AG09319 (cell line): Measurements from ENCODE around the gene ZNF274.
A peak's percentile ranks its signal among the peaks of the same experiment; 100 is the strongest.
"Not testable (repeated sequence)": the region's sequence is repeated elsewhere in the genome, so short reads cannot be mapped to it uniquely, and the experiment has no call there.

Experiments
- DNase-seq: peaks from one replicate; pipeline ENCODE4 v3.0.0-alpha.2; 2010; ENCODE audit warnings: low read depth; ENCODE audit errors: extremely low read depth
- TF ChIP-seq, protein P1 (sequence below): IDR thresholded peaks from 2 replicates; pipeline ENCODE4 v1.5.1; 2011; ENCODE audit warnings: low read depth, mild to moderate bottlenecking, inconsistent platforms, low read length, moderate library complexity

The ZNF274 gene

DNA sequence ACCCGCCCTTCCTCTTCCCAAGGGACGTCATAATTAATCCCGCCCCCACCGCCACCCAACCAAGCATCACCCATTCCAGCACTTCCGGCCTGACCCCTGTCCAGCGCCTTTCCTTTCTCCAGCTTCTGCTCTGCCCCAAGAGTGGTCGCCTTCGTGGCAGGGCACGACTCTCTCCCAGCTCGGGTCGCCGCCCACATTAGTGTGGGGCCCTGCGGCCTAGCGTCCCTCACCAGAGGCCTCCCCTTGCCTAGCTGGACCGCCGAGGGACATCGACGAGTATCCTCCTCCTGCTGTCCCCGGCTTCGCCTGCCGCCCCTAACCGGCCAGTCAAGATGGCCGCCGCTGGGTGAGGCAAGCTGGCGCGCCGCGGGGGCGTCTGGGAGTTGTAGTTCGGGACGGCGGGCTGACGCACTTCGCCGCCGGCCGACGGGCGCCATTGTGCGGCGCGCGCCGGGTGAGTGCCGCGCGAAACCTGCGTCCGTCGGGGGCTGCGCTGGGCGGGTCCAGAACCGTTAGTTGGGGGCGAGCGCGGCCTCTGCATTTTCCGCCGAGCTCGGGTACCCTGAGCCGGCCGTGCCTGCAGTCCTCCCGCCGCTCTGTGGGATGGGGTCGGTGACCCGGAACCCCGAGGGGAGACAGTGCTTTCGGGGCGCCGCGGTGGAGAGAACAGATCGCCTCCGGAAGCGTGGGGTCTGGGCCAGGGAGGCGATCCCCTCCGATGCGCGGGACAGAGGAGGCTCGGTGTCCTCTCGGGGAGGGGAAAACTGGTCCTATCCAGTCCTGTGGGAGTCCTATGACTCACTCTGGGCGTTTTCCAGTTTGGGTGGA is at the start of gene ZNF274:
Gene ZNF274, plus strand, starts transcription at position 73 of the 828 bp plus-strand sequence. CDS start 905 bp downstream, outside the sequence.
- TF ChIP-seq, protein P1, sequence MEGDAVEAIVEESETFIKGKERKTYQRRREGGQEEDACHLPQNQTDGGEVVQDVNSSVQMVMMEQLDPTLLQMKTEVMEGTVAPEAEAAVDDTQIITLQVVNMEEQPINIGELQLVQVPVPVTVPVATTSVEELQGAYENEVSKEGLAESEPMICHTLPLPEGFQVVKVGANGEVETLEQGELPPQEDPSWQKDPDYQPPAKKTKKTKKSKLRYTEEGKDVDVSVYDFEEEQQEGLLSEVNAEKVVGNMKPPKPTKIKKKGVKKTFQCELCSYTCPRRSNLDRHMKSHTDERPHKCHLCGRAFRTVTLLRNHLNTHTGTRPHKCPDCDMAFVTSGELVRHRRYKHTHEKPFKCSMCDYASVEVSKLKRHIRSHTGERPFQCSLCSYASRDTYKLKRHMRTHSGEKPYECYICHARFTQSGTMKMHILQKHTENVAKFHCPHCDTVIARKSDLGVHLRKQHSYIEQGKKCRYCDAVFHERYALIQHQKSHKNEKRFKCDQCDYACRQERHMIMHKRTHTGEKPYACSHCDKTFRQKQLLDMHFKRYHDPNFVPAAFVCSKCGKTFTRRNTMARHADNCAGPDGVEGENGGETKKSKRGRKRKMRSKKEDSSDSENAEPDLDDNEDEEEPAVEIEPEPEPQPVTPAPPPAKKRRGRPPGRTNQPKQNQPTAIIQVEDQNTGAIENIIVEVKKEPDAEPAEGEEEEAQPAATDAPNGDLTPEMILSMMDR = no peak
- DNase-seq = peak; percentile 77

DNA sequence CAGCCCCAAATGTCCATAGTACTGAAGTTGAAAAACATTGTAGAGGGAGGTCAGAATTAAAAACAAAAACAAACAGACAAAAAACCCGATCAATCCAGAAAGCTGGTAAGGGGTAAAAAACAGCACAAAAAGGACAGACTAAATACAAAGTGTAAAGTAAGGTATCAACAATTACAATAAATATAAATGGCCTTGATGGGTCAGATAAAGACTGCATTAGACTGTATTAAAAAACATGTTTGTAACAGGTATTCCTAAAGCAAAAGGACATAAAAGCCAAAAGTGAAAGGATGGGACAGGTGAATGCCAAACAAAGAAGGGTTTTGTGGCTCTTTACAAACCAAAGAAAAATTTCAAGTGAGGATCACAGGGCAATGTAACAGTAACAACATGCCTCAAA is 48.6 kb upstream of the ZNF274 start:
- TF ChIP-seq, protein P1 = no peak
- DNase-seq = no peak

DNA sequence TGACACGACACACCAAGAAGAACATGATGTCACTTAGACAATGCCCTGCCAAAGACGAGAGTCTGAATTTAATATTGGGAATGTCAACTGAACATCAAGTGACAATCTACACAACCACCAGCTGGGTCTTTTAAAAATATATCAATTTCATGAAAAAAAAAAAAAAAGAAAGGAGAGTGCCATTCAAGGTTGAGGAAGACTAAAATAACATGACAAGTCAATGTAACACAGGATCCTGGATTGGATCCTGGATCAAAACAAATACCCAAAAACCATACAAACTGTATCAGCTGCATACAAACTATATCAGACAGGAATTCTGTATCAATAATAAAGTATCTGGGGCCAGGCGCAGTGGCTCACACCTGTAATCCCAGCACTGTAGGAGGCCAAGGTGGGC is 37.0 kb upstream of the ZNF274 start:
- DNase-seq = no peak
- TF ChIP-seq, protein P1 = no peak

DNA sequence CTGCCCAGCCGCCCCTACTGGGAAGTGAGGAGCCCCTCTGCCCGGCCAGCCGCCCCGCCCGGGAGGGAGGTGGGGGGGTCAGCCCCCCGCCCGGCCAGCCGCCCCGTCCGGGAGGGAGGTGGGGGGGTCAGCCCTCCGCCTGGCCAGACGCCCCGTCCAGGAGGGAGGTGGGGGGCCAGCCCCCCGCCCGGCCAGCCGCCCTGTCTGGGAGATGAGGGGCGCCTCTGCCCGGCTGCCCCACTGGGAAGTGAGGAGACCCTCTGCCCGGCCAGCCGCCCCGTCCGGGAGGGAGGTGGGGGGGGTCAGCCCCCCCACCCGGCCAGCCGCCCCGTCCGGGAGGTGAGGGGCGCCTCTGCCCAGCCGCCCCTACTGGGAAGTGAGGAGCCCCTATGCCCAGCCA is 35.4 kb upstream of the ZNF274 start:
- not testable (repeated sequence) for DNase-seq

DNA sequence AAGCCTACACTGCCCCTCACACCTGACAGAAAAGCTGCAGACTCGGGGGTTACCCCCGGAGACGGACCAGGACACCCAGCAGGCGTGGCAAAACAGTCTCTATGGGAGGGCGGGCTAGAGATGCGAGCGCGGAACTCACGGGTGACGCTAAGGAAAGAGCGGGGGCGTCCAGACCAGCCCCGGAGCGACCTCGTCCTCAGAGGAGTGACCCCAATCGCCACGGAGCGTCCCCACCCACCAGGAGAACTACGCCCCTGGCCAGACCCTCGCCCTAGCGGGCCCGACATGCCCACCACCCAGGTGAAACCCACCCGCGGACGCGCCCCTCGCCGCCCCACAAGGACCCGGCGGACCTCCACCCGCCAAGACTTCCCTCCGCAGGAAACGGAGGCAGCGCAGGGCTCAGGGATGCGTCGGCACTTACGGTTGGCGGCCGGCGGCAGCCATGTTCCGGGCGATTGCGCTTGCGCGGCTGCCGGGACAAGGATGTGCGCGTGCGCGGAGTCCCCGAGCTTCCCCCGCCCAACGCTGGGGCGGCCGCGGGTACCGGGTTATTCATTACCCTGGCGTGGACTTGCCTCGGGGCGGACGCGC is 32.4 kb upstream of the ZNF274 start, which contains the start of gene ZNF329:
Gene ZNF329, minus strand, starts transcription at position 462 of the 594 bp plus-strand sequence. CDS start 21,286 bp downstream, outside the sequence.
- DNase-seq = peak; percentile 54

DNA sequence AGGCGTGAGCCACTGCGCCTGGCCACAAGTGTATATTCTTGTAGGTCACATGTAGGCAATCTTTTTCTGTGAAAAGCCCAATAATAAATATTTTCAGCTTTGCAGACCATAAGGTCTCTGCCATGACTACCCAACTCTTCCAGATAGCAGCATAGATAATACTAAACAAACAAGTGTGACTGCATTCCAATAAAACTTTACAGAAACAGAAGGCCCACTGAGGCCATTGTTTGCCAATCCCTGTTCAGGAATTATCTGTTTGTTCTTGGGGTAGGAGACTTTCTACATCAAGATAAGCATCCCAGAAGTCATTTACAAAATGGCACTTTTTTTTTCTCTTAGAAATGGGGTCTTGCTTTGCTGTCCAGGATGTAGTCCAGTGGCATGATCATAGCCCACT is 29.5 kb upstream of the ZNF274 start:
- TF ChIP-seq, protein P1 = no peak
- no peak for DNase-seq

More for the DNA sequence above, 32.4 kb upstream of the ZNF274 start, which contains the start of gene ZNF329:
- TF ChIP-seq, protein P1 = no peak

DNA sequence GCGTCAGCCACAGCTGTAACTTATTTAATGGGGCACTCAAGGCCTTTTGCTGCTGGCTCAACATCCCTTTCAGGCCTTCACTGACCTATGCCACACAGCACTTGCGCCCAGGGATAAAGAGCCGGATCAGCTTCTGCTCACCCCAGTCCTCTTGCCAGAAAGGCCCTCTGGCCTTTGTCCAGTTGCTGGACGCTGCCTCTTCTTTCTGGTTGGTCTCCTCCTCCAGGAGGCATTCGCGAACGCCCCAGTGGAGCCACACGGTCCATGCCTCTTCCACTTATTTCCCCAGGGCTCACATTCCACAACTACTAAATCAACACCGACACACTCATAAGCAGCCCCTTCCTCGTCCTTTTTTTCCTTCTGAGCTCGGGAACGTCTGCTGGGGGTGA is 28.6 kb upstream of the ZNF274 start:
- DNase-seq = no peak
- TF ChIP-seq, protein P1 = no peak
